IMR-90 (cell line): ENCODE measurements around the gene BRD3. TPM values are rescaled to one million over a fixed set of nuclear protein-coding genes. Genes with fewer than 3 reads are reported as not detected.

Source experiments
- ATAC-seq: fragments of 200-7000 bp; cut with Tn5 transposase; 2 replicates; pipeline ENCODE4 v1.9.1; 2020; ENCODE audit warnings: low read depth, mild to moderate bottlenecking, moderate library complexity
- BruUV-seq: library from RNA; stranded (reverse); fragments of 400-500 nt; replicated peaks from 2 replicates; lab custom pipeline; 2021; lab: Mats Ljungman, UMichigan
- CTCF ChIA-PET: fragments of 300-600 bp; formaldehyde crosslinking; extraction: SDS; loops from one replicate; lab custom pipeline; 2021; ENCODE audit warnings: antibody characterized with exemption; lab: Yijun Ruan, JAX
- POLR2A ChIA-PET: fragments of 300-600 bp; sonication (Branson Sonifier 250); formaldehyde crosslinking; loops from one replicate; lab custom pipeline; 2022; ENCODE audit warnings: antibody characterized with exemption; ENCODE audit not compliant: unreplicated experiment; lab: Charles Lee
- DNase-seq: peaks from one replicate; pipeline ENCODE4 v3.0.0; 2013
- H2AFZ ChIP-seq: replicated peaks from 2 replicates; pipeline ENCODE3; 2013; ENCODE audit warnings: low read length, mild to moderate bottlenecking; ENCODE audit not compliant: poor library complexity
- H2AK5ac ChIP-seq: 2 replicates; pipeline ENCODE4 v1.6.1; 2013; ENCODE audit warnings: low read depth, low read length, inconsistent platforms
- H2AK9ac ChIP-seq: replicated peaks from 2 replicates; pipeline ENCODE3; 2013; ENCODE audit warnings: mild to moderate bottlenecking, low read depth, low read length, moderate library complexity; ENCODE audit not compliant: poor library complexity
- H2BK120ac ChIP-seq: 2 replicates; pipeline ENCODE4 v1.6.1; 2013; ENCODE audit warnings: low read depth, low read length, inconsistent platforms
- H2BK15ac ChIP-seq: 3 replicates; pipeline ENCODE4 v1.6.1; 2013; ENCODE audit warnings: low read depth, low read length, inconsistent platforms
- H2BK20ac ChIP-seq: 2 replicates; pipeline ENCODE4 v1.6.1; 2013; ENCODE audit warnings: low read depth, mild to moderate bottlenecking, inconsistent platforms, low read length, moderate library complexity
- H2BK5ac ChIP-seq: 2 replicates; pipeline ENCODE4 v1.6.1; 2013; ENCODE audit warnings: mild to moderate bottlenecking, low read depth, low read length, inconsistent platforms; ENCODE audit not compliant: poor library complexity, severe bottlenecking
- H3K14ac ChIP-seq: replicated peaks from 2 replicates; pipeline ENCODE4 v1.6.1; 2013; ENCODE audit warnings: low read depth, low read length, inconsistent platforms
- H3K18ac ChIP-seq: 2 replicates; pipeline ENCODE4 v1.6.1; 2013; ENCODE audit warnings: low read depth, low read length, control low read depth
- H3K23ac ChIP-seq: 2 replicates; pipeline ENCODE4 v1.6.1; 2013; ENCODE audit warnings: low read depth, low read length, inconsistent platforms
- H3K27ac ChIP-seq: 2 replicates; pipeline ENCODE4 v1.5.1; 2013; ENCODE audit warnings: mild to moderate bottlenecking, control low read depth, low read length; ENCODE audit not compliant: insufficient read depth
- H3K27me3 ChIP-seq: 2 replicates; pipeline ENCODE4 v1.6.1; 2013; ENCODE audit warnings: low read length; ENCODE audit not compliant: control insufficient read depth, insufficient read depth
- H3K36me3 ChIP-seq: 2 replicates; pipeline ENCODE4 v1.6.1; 2013; ENCODE audit warnings: low read length, mixed read lengths; ENCODE audit not compliant: control insufficient read depth, insufficient read depth
- H3K4ac ChIP-seq: 2 replicates; pipeline ENCODE4 v1.6.1; 2013; ENCODE audit warnings: low read depth, low read length, inconsistent platforms
- H3K4me1 ChIP-seq: 2 replicates; pipeline ENCODE4 v1.6.1; 2013; ENCODE audit warnings: low read length, mixed read lengths; ENCODE audit not compliant: control insufficient read depth, insufficient read depth
- H3K4me2 ChIP-seq: 2 replicates; pipeline ENCODE4 v1.6.1; 2013; ENCODE audit warnings: low read depth, mild to moderate bottlenecking, control low read depth, low read length, moderate library complexity
- H3K4me3 ChIP-seq: 2 replicates; pipeline ENCODE4 v1.5.1; 2013; ENCODE audit warnings: low read depth, mild to moderate bottlenecking, control low read depth, low read length, moderate library complexity; ENCODE audit not compliant: insufficient read depth
- H3K56ac ChIP-seq: 2 replicates; pipeline ENCODE4 v1.6.1; 2013; ENCODE audit warnings: low read length, inconsistent platforms; ENCODE audit not compliant: insufficient read depth; ENCODE audit errors: extremely low read depth
- H3K79me1 ChIP-seq, 2 experiments: 2 replicates each; pipeline ENCODE4 v1.6.1; 2013; ENCODE audit warnings: low read length in 2 of 2, inconsistent platforms in 1 of 2, low read depth in 1 of 2
- H3K9ac ChIP-seq: 2 replicates; pipeline ENCODE4 v1.6.1; 2013; ENCODE audit warnings: low read depth, low read length, control low read depth
- H3K9me1 ChIP-seq: 2 replicates; pipeline ENCODE4 v1.6.1; 2013; ENCODE audit warnings: low read length, inconsistent platforms; ENCODE audit not compliant: insufficient read depth
- H3K9me3 ChIP-seq: 2 replicates; pipeline ENCODE4 v1.6.1; 2013; ENCODE audit warnings: low read length; ENCODE audit not compliant: control insufficient read depth, insufficient read depth
- H4K20me1 ChIP-seq: 2 replicates; pipeline ENCODE4 v1.6.1; 2013; ENCODE audit warnings: low read length, inconsistent platforms; ENCODE audit not compliant: insufficient read depth
- H4K5ac ChIP-seq: 2 replicates; pipeline ENCODE4 v1.6.1; 2013; ENCODE audit warnings: mild to moderate bottlenecking, low read depth, low read length, control low read depth
- H4K8ac ChIP-seq, 2 experiments: 2 replicates each; pipeline ENCODE4 v1.6.1; 2013; ENCODE audit warnings: low read depth in 2 of 2, low read length in 2 of 2, control low read depth in 1 of 2, inconsistent platforms in 1 of 2
- H4K91ac ChIP-seq: 2 replicates; pipeline ENCODE4 v1.6.1; 2013; ENCODE audit warnings: low read depth, low read length, inconsistent platforms; ENCODE audit not compliant: insufficient read depth
- BHLHE40 ChIP-seq: fragments of 150-350 bp; IDR thresholded peaks from 2 replicates; pipeline ENCODE4 v1.6.1; 2016; ENCODE audit warnings: mild to moderate bottlenecking, low read depth, low read length
- CEBPB ChIP-seq: IDR thresholded peaks from 2 replicates; pipeline ENCODE4 v1.6.1; 2012; ENCODE audit warnings: low read depth, low read length, improper control_type of control experiment
- CHD1 ChIP-seq: IDR thresholded peaks from 2 replicates; pipeline ENCODE4 v1.6.1; 2012; ENCODE audit warnings: low read depth, low read length, improper control_type of control experiment
- CTCF ChIP-seq: conservative IDR thresholded peaks from 2 replicates; pipeline ENCODE4 v1.5.1; 2012; ENCODE audit warnings: mild to moderate bottlenecking, low read depth, low read length, improper control_type of control experiment
- ELK1 ChIP-seq: fragments of 150-350 bp; IDR thresholded peaks from 2 replicates; pipeline ENCODE4 v1.6.1; 2016; ENCODE audit warnings: low read depth, mild to moderate bottlenecking, low read length, moderate library complexity, borderline replicate concordance
- MAFK ChIP-seq: IDR thresholded peaks from 2 replicates; pipeline ENCODE4 v1.6.1; 2012; ENCODE audit warnings: low read depth, low read length, improper control_type of control experiment
- NFE2L2 ChIP-seq: fragments of 150-350 bp; IDR thresholded peaks from 2 replicates; pipeline ENCODE4 v1.6.1; 2016; ENCODE audit warnings: low read depth, mild to moderate bottlenecking, low read length
- POLR2A ChIP-seq: IDR thresholded peaks from 2 replicates; pipeline ENCODE4 v1.6.1; 2012; ENCODE audit warnings: mild to moderate bottlenecking, low read depth, low read length
- RAD21 ChIP-seq: IDR thresholded peaks from 2 replicates; pipeline ENCODE4 v1.6.1; 2012; ENCODE audit warnings: low read length, improper control_type of control experiment
- RCOR1 ChIP-seq: IDR thresholded peaks from 2 replicates; pipeline ENCODE4 v1.6.1; 2012; ENCODE audit warnings: mild to moderate bottlenecking, low read length, improper control_type of control experiment; ENCODE audit not compliant: insufficient replicate concordance
- SMC3 ChIP-seq: fragments of 150-350 bp; IDR thresholded peaks from 2 replicates; pipeline ENCODE4 v1.6.1; 2016; ENCODE audit warnings: low read depth, mild to moderate bottlenecking, antibody characterized with exemption, low read length, moderate library complexity
- USF2 ChIP-seq: fragments of 150-350 bp; IDR thresholded peaks from 2 replicates; pipeline ENCODE4 v1.6.1; 2017; ENCODE audit warnings: mild to moderate bottlenecking, antibody characterized with exemption, low read length, low read depth
- WGBS, 2 experiments: methylation state at CpG; one replicate each; pipeline versions ENCODE4 v1.1.5 to v1.1.7; 2013; ENCODE audit warnings: missing lambda C conversion rate in 2 of 2; ENCODE audit not compliant: insufficient read length in 1 of 2; ENCODE audit errors: extremely low coverage in 2 of 2; 5-methylcytosine and 5-hydroxymethylcytosine counted together
- dilution Hi-C: fragments of 300-500 bp; cut with HindIII; formaldehyde crosslinking; loops from one replicate; pipeline ENCODE4 v1.14.3; 2018; ENCODE audit warnings: low sequenced_read_pairs; ENCODE audit not compliant: unreplicated experiment
- in situ Hi-C: fragments of 300-500 bp; cut with MboI; formaldehyde crosslinking; loops from 3 replicates; pipeline ENCODE4 v1.14.3; 2019; ENCODE audit warnings: low sequenced_read_pairs, inconsistent platforms, mixed read lengths
- intact Hi-C: fragments of 100-400 bp; cut with micrococcal nuclease; formaldehyde crosslinking; loops from 2 replicates; pipeline ENCODE4 v1.10.0; 2022
- polyA plus RNA-seq, 3 experiments: library from polyadenylated mRNA; depleted of rRNA; stranded (reverse); fragments of >200 nt; gene quantifications; 2 replicates each; pipeline ENCODE4 v1.2.3, GENCODE V29; 2012; ENCODE audit warnings: low replicate concordance in 1 of 3
- total RNA-seq: library from RNA; depleted of rRNA; stranded (reverse); fragments of >200 nt; gene quantifications from 2 replicates; pipeline ENCODE4 v1.2.3, GENCODE V29; 2012

Gene BRD3
- total and polyA plus RNA-seq, 2 of the 4 experiments (the other 2 are of a cell fraction) = 2.2 to 7.1 TPM

GRCh38 chr9:134007150-134007549 is 60.7 kb downstream of the BRD3 start:
- H3K79me1 ChIP-seq = no peaks in the 10 kb centered on the region
- H3K4me2 ChIP-seq = no peak overlapping the region
- no peak overlapping the region for H3K23ac ChIP-seq
- no peak overlapping the region for H3K14ac ChIP-seq
- no peak overlapping the region for H3K4ac ChIP-seq
- ChIA-PET POLR2A (no interaction called here), CTCF (no interaction called here)
- 0% methylated on average over 2 of the region's 6 CpGs; no CpG with 5 or more reads in 1 of the 2 experiments for WGBS, 2 experiments
- H2BK120ac ChIP-seq = no peak overlapping the region
- no peak overlapping the region for H4K8ac ChIP-seq
- peaks cover 5% of the 10 kb centered on the region; the same call in 1 of the 2 replicates for H3K27me3 ChIP-seq
- no peaks in the 10 kb centered on the region for H3K36me3 ChIP-seq
- H2BK15ac ChIP-seq = no peak overlapping the region
- H2BK20ac ChIP-seq = no peak overlapping the region
- DNase-seq (no peak), ATAC-seq (no peak)
- no peak overlapping the region for H3K27ac ChIP-seq
- H2AFZ ChIP-seq = peak overlapping the region; percentile 37
- H3K9ac ChIP-seq = no peak overlapping the region
- intact Hi-C loops = no loop called here
- in situ Hi-C loops = no loop called here
- H3K9me1 ChIP-seq = no peaks in the 10 kb centered on the region; the same call in 1 of the 2 replicates
- no peak overlapping the region for H4K5ac ChIP-seq
- H4K91ac ChIP-seq = no peak overlapping the region
- TF ChIP-seq RAD21 (no peak), USF2 (no peak), MAFK (no peak), NFE2L2 (no peak), POLR2A (no peak), RCOR1 (no peak), CEBPB (no peak), CTCF (no peak), SMC3 (no peak), ELK1 (no peak), CHD1 (no peak), BHLHE40 (no peak)
- no TSS peak for BruUV-seq
- no peaks in the 10 kb centered on the region; the same call in 1 of the 2 replicates for H3K4me1 ChIP-seq
- no peak overlapping the region for H2AK9ac ChIP-seq
- no peak overlapping the region for H3K18ac ChIP-seq
- H2AK5ac ChIP-seq = no peak overlapping the region
- H3K56ac ChIP-seq = no peak overlapping the region
- H3K9me3 ChIP-seq = peaks cover 2% of the 10 kb centered on the region; the same call in 1 of the 2 replicates
- dilution Hi-C loops = loop anchor here (25.0 kb wide), 1 partner anchor 220 kb away; no protein-coding TSS in a partner anchor
- no peak overlapping the region for H3K4me3 ChIP-seq
- no peak overlapping the region for H2BK5ac ChIP-seq
- no peaks in the 10 kb centered on the region for H4K20me1 ChIP-seq
